ENCODE data around the gene TMEM178B. TPM values are rescaled to one million over a fixed set of nuclear protein-coding genes. Genes with fewer than 3 reads are reported as not detected.
"Not testable (repeated sequence)": the region's sequence is repeated elsewhere in the genome, so short reads cannot be mapped to it uniquely, and the experiment has no call there.

The TMEM178B gene
- total and polyA plus RNA-seq, 9 of the 15 experiments (the other 6 are each of a cell fraction or from before 2014, with no cell fraction given): under 0.01 to 0.03 (median 0.01) TPM; not detected in 5

DNA sequence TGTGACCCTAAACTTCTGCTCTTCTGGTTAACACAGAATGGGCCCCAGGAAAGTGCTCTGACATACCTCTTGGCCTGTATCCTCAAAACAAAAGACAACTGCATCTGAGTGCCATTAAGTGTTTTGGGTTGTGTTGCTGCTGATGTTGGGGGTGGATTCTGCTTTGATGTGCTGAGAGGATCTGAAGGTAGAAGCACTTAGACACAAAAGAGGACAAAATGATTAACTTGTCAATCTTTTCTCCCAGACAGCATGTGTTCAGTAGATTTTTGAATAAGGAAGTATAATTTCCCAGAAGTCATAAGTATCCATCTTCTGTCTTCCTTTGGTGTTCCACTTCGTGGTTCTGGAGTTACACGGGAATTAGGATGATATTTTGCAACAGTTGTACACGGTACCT, 16.1 kb upstream of the TMEM178B start (continued):
- TF ChIP-seq, protein P1, sequence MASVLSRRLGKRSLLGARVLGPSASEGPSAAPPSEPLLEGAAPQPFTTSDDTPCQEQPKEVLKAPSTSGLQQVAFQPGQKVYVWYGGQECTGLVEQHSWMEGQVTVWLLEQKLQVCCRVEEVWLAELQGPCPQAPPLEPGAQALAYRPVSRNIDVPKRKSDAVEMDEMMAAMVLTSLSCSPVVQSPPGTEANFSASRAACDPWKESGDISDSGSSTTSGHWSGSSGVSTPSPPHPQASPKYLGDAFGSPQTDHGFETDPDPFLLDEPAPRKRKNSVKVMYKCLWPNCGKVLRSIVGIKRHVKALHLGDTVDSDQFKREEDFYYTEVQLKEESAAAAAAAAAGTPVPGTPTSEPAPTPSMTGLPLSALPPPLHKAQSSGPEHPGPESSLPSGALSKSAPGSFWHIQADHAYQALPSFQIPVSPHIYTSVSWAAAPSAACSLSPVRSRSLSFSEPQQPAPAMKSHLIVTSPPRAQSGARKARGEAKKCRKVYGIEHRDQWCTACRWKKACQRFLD (CRISPR knock-in tag; IDR thresholded peaks at IDR 0.05): no peak
- no peak for TF ChIP-seq LARP7 (IDR thresholded peaks at IDR 0.05)
- TF ChIP-seq SMARCC2 (IDR thresholded peaks at IDR 0.05; ENCODE audit: low read depth): no peak
- TF ChIP-seq RBM15 (IDR thresholded peaks at IDR 0.05; ENCODE audit: insufficient read depth, low read length): no peak

DNA sequence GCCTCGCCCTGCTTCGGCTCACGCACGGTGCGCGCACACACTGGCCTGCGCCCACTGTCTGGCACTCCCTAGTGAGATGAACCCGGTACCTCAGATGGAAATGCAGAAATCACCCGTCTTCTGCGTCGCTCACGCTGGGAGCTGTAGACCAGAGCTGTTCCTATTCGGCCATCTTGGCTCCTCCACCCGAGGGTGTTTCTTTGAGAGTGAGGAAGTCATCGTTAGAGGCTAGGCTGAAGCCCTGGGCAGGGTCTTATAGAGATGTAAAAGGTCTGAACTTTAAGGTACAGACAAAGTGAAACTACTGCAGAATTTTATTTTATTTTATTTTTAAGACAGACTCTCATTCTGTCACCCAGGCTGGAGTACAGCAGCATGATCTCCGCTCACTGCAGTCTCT, 6.0 kb upstream of the TMEM178B start:
- Histone ChIP-seq H3K4me1 (replicated peaks in 1 of 2; ENCODE audit: control insufficient read depth in 2 of 2, insufficient read depth in 2 of 2, low read length in 2 of 2) (peaks cover 0 to 13% of the 10 kb centered on the region in 2 experiments; a peak in 1 of 5 replicates), H3K27me3 (ENCODE audit: control insufficient read depth in 2 of 2, insufficient read depth in 2 of 2, low read length in 2 of 2) (peaks cover 24 to 35% of the 10 kb centered on the region in 2 experiments), H2AFZ (ENCODE audit: low read depth, low read length) (peak overlapping the region; percentile 47), H3K4me2 (ENCODE audit: insufficient read depth, low read length) (peak overlapping the region; percentile 37)
- WGBS (ENCODE audit: insufficient coverage, low coverage, missing lambda C conversion rate): 13% methylated on average over 5 of the region's 16 CpGs
- H3K27ac ChIP-seq (ENCODE audit: extremely low read depth, low read depth, low read length); H3K9me1 ChIP-seq (ENCODE audit: control insufficient read depth, insufficient read depth, low read length); FAIRE-seq; DNase-seq (ENCODE audit: extremely low read depth in 1 of 4, low spot score in 3 of 4); H3K9ac ChIP-seq (ENCODE audit: insufficient read depth in 1 of 2, low read depth in 2 of 2, low read length in 2 of 2); H3K36me3 ChIP-seq (ENCODE audit: control insufficient read depth, insufficient read depth, low read length); H3K9me3 ChIP-seq (replicated peaks; ENCODE audit: control insufficient read depth, insufficient read depth, low read depth, low read length); intact Hi-C loops (cut with micrococcal nuclease); CTCF ChIA-PET (ENCODE audit: low intra/inter-chr PET ratio); H3K4me3 ChIP-seq; POLR2A ChIA-PET; H4K20me1 ChIP-seq (replicated peaks; ENCODE audit: control insufficient read depth, insufficient read depth, low read length); in situ Hi-C loops (cut with MboI); H3K79me2 ChIP-seq (ENCODE audit: control insufficient read depth, insufficient read depth, low read length): not testable (repeated sequence)
- 0 out of 2 replicates have a peak, but pooled peaks have one; percentile 15 for TF ChIP-seq SPI1 (IDR thresholded peaks at IDR 0.05; ENCODE audit: borderline replicate concordance, low read depth, low read length)
- peak in 1 of 3 experiments; percentile 60 for TF ChIP-seq YY1 (IDR thresholded peaks at IDR 0.05; ENCODE audit: borderline replicate concordance in 1 of 3, control insufficient read depth in 1 of 3, extremely low read depth in 1 of 3, insufficient read depth in 3 of 3, insufficient read length in 1 of 3, insufficient replicate concordance in 2 of 3, low read depth in 1 of 3, low read length in 2 of 3)
- peak; percentile 75 for ATAC-seq
- BruUV-seq (replicated peaks): TSS peak; percentile 78
